ENCODE data around the gene IRF2BP2. TPM values are rescaled to one million over a fixed set of nuclear protein-coding genes. Genes with fewer than 3 reads are reported as not detected.

IRF2BP2 gene
- polyA plus RNA-seq, 4 donors = 42.4 to 195 (median 63.9) TPM

GRCh38 chr1:234582681-234583301, 27.2 kb downstream of the IRF2BP2 start:
- Histone ChIP-seq H3K36me3 (ENCODE audit: control insufficient read depth in 3 of 3, insufficient read depth in 2 of 3, low read depth in 1 of 3, low read length in 3 of 3) (no peaks in the 10 kb centered on the region), H3K27me3 (ENCODE audit: control insufficient read depth in 3 of 3, insufficient read depth in 3 of 3, low read length in 3 of 3) (no peaks in the 10 kb centered on the region), H3K27ac (ENCODE audit: low read depth in 1 of 3, low read length in 2 of 3) (peak overlapping the region in 2 of 3 donors; percentile 6 to 75), H3K4me1 (ENCODE audit: control insufficient read depth in 3 of 3, insufficient read depth in 2 of 3, low read depth in 1 of 3, low read length in 2 of 3) (no peaks in the 10 kb centered on the region), H3K9me3 (ENCODE audit: control insufficient read depth in 2 of 2, insufficient read depth in 1 of 2, low read depth in 1 of 2, low read length in 1 of 2) (no peaks in the 10 kb centered on the region), H3K4me3 (ENCODE audit: low read depth in 1 of 3, low read length in 3 of 3) (no peak overlapping the region)
- FAIRE-seq (no peak), DNase-seq (no peak)
- WGBS, 3 donors = 72 to 89% (median 83%) methylated on average over 9 of the region's 9 CpGs

- Histone ChIP-seq H3K27me3 (ENCODE audit: control insufficient read depth in 3 of 3, insufficient read depth in 3 of 3, low read length in 3 of 3) (no peaks in the 10 kb centered on the region), H3K9me3 (ENCODE audit: control insufficient read depth in 2 of 2, insufficient read depth in 1 of 2, low read depth in 1 of 2, low read length in 1 of 2) (no peaks in the 10 kb centered on the region), H3K27ac (ENCODE audit: low read depth in 1 of 3, low read length in 2 of 3) (peak overlapping the region in 2 of 3 donors; percentile 6 to 75), H3K4me1 (ENCODE audit: control insufficient read depth in 3 of 3, insufficient read depth in 2 of 3, low read depth in 1 of 3, low read length in 2 of 3) (no peaks in the 10 kb centered on the region), H3K4me3 (ENCODE audit: low read depth in 1 of 3, low read length in 3 of 3) (no peak overlapping the region), H3K36me3 (ENCODE audit: control insufficient read depth in 3 of 3, insufficient read depth in 2 of 3, low read depth in 1 of 3, low read length in 3 of 3) (no peaks in the 10 kb centered on the region)
- FAIRE-seq = no peak
- 66 to 80% (median 76%) methylated on average over 8 of the region's 8 CpGs for WGBS, 3 donors
- no peak for DNase-seq
Measured at GRCh38 chr1:234582186-234582585, 27.8 kb downstream of the IRF2BP2 start.

- H3K27ac ChIP-seq (ENCODE audit: low read depth in 1 of 3, low read length in 2 of 3) = no peak overlapping the region
- FAIRE-seq = no peak
Measured at GRCh38 chr1:234581063-234581714, 28.8 kb downstream of the IRF2BP2 start.

GRCh38 chr1:234579967-234580366, 30.0 kb downstream of the IRF2BP2 start:
- Histone ChIP-seq H3K9me3 (ENCODE audit: control insufficient read depth in 2 of 2, insufficient read depth in 1 of 2, low read depth in 1 of 2, low read length in 1 of 2) (no peaks in the 10 kb centered on the region), H3K4me3 (ENCODE audit: low read depth in 1 of 3, low read length in 3 of 3) (no peak overlapping the region), H3K4me1 (ENCODE audit: control insufficient read depth in 3 of 3, insufficient read depth in 2 of 3, low read depth in 1 of 3, low read length in 2 of 3) (no peaks in the 10 kb centered on the region), H3K36me3 (ENCODE audit: control insufficient read depth in 3 of 3, insufficient read depth in 2 of 3, low read depth in 1 of 3, low read length in 3 of 3) (no peaks in the 10 kb centered on the region), H3K27ac (ENCODE audit: low read depth in 1 of 3, low read length in 2 of 3) (no peak overlapping the region), H3K27me3 (ENCODE audit: control insufficient read depth in 3 of 3, insufficient read depth in 3 of 3, low read length in 3 of 3) (no peaks in the 10 kb centered on the region)
- no peak for FAIRE-seq
- no peak for DNase-seq

More at GRCh38 chr1:234581063-234581714, 28.8 kb downstream of the IRF2BP2 start:
- Histone ChIP-seq H3K9me3 (ENCODE audit: control insufficient read depth in 2 of 2, insufficient read depth in 1 of 2, low read depth in 1 of 2, low read length in 1 of 2) (no peaks in the 10 kb centered on the region), H3K36me3 (ENCODE audit: control insufficient read depth in 3 of 3, insufficient read depth in 2 of 3, low read depth in 1 of 3, low read length in 3 of 3) (no peaks in the 10 kb centered on the region), H3K27me3 (ENCODE audit: control insufficient read depth in 3 of 3, insufficient read depth in 3 of 3, low read length in 3 of 3) (no peaks in the 10 kb centered on the region), H3K4me3 (ENCODE audit: low read depth in 1 of 3, low read length in 3 of 3) (no peak overlapping the region), H3K4me1 (ENCODE audit: control insufficient read depth in 3 of 3, insufficient read depth in 2 of 3, low read depth in 1 of 3, low read length in 2 of 3) (no peaks in the 10 kb centered on the region)
- no peak for DNase-seq
- 79 to 85% (median 84%) methylated on average over 7 of the region's 7 CpGs for WGBS, 3 donors

GRCh38 chr1:234578735-234579134, 31.2 kb downstream of the IRF2BP2 start:
- no peak for FAIRE-seq
- WGBS, 3 donors = 82 to 88% (median 86%) methylated on average over 8 of the region's 8 CpGs

GRCh38 chr1:234578087-234578486, 31.9 kb downstream of the IRF2BP2 start:
- FAIRE-seq = no peak
- Histone ChIP-seq H3K27ac (ENCODE audit: low read depth in 1 of 3, low read length in 2 of 3) (no peak overlapping the region), H3K4me1 (ENCODE audit: control insufficient read depth in 3 of 3, insufficient read depth in 2 of 3, low read depth in 1 of 3, low read length in 2 of 3) (no peaks in the 10 kb centered on the region), H3K27me3 (ENCODE audit: control insufficient read depth in 3 of 3, insufficient read depth in 3 of 3, low read length in 3 of 3) (no peaks in the 10 kb centered on the region), H3K9me3 (ENCODE audit: control insufficient read depth in 2 of 2, insufficient read depth in 1 of 2, low read depth in 1 of 2, low read length in 1 of 2) (no peaks in the 10 kb centered on the region), H3K36me3 (ENCODE audit: control insufficient read depth in 3 of 3, insufficient read depth in 2 of 3, low read depth in 1 of 3, low read length in 3 of 3) (no peaks in the 10 kb centered on the region), H3K4me3 (ENCODE audit: low read depth in 1 of 3, low read length in 3 of 3) (no peak overlapping the region)
- DNase-seq = no peak
- 51 to 86% (median 64%) methylated on average over 2 of the region's 2 CpGs for WGBS, 3 donors

More at GRCh38 chr1:234578735-234579134, 31.2 kb downstream of the IRF2BP2 start:
- Histone ChIP-seq H3K4me1 (ENCODE audit: control insufficient read depth in 3 of 3, insufficient read depth in 2 of 3, low read depth in 1 of 3, low read length in 2 of 3) (no peaks in the 10 kb centered on the region), H3K27me3 (ENCODE audit: control insufficient read depth in 3 of 3, insufficient read depth in 3 of 3, low read length in 3 of 3) (no peaks in the 10 kb centered on the region), H3K27ac (ENCODE audit: low read depth in 1 of 3, low read length in 2 of 3) (no peak overlapping the region), H3K4me3 (ENCODE audit: low read depth in 1 of 3, low read length in 3 of 3) (no peak overlapping the region), H3K9me3 (ENCODE audit: control insufficient read depth in 2 of 2, insufficient read depth in 1 of 2, low read depth in 1 of 2, low read length in 1 of 2) (no peaks in the 10 kb centered on the region), H3K36me3 (ENCODE audit: control insufficient read depth in 3 of 3, insufficient read depth in 2 of 3, low read depth in 1 of 3, low read length in 3 of 3) (no peaks in the 10 kb centered on the region)
- no peak for DNase-seq

GRCh38 chr1:234573711-234574299, 36.2 kb downstream of the IRF2BP2 start:
- H3K36me3 ChIP-seq (ENCODE audit: control insufficient read depth in 3 of 3, insufficient read depth in 2 of 3, low read depth in 1 of 3, low read length in 3 of 3) = no peaks in the 10 kb centered on the region
- no peaks in the 10 kb centered on the region for H3K9me3 ChIP-seq (ENCODE audit: control insufficient read depth in 2 of 2, insufficient read depth in 1 of 2, low read depth in 1 of 2, low read length in 1 of 2)
- no peak overlapping the region for H3K27ac ChIP-seq (ENCODE audit: low read depth in 1 of 3, low read length in 2 of 3)
- H3K27me3 ChIP-seq (ENCODE audit: control insufficient read depth in 3 of 3, insufficient read depth in 3 of 3, low read length in 3 of 3) = no peaks in the 10 kb centered on the region
- 49 to 77% (median 63%) methylated on average over 2 of the region's 2 CpGs for WGBS, 3 donors
- no peaks in the 10 kb centered on the region for H3K4me1 ChIP-seq (ENCODE audit: control insufficient read depth in 3 of 3, insufficient read depth in 2 of 3, low read depth in 1 of 3, low read length in 2 of 3)
- DNase-seq (peak in 1 of 2 donors; percentile 41), FAIRE-seq (no peak)
- no peak overlapping the region for H3K4me3 ChIP-seq (ENCODE audit: low read depth in 1 of 3, low read length in 3 of 3)

GRCh38 chr1:234572966-234573365, 37.0 kb downstream of the IRF2BP2 start:
- Histone ChIP-seq H3K4me3 (ENCODE audit: low read depth in 1 of 3, low read length in 3 of 3) (no peak overlapping the region), H3K4me1 (ENCODE audit: control insufficient read depth in 3 of 3, insufficient read depth in 2 of 3, low read depth in 1 of 3, low read length in 2 of 3) (no peaks in the 10 kb centered on the region), H3K36me3 (ENCODE audit: control insufficient read depth in 3 of 3, insufficient read depth in 2 of 3, low read depth in 1 of 3, low read length in 3 of 3) (no peaks in the 10 kb centered on the region), H3K27ac (ENCODE audit: low read depth in 1 of 3, low read length in 2 of 3) (no peak overlapping the region), H3K9me3 (ENCODE audit: control insufficient read depth in 2 of 2, insufficient read depth in 1 of 2, low read depth in 1 of 2, low read length in 1 of 2) (no peaks in the 10 kb centered on the region), H3K27me3 (ENCODE audit: control insufficient read depth in 3 of 3, insufficient read depth in 3 of 3, low read length in 3 of 3) (no peaks in the 10 kb centered on the region)
- 82 to 85% (median 83%) methylated on average over 7 of the region's 7 CpGs for WGBS, 3 donors
- DNase-seq = no peak
- FAIRE-seq = no peak
